GM18907 (cell line): ENCODE data around the gene LRRC28.

Source experiments
- ATAC-seq: cut with Tn5 transposase; IDR thresholded peaks from one replicate; pipeline ENCODE4 v1.9.1; 2021; ENCODE audit warnings: mild to moderate bottlenecking, moderate library complexity; ENCODE audit not compliant: unreplicated experiment

Gene LRRC28

GRCh38 chr15:99296386-99296785 is 45.1 kb downstream of the LRRC28 start:
- ATAC-seq, result no peak

DNA sequence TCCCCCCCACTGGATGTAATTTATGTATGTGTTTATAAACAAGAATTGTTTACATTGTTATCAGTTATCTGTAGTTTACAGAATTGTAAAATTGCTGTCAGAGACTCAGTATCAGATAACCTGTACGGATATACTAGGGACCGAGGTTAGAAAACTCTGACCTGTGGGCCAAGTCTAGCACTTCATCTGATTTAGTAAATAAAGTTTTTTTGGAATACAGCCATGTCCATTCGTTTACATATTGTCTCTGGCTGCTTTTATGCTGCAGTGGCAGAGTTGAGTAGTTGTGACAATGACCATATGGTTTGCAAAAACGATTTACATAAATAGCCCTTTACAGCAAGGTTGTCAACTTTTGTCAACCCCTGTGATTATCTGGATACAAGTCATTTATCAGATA is 52.6 kb downstream of the LRRC28 start:
- no peak for ATAC-seq

- ATAC-seq, result no peak
Observed at GRCh38 chr15:99305761-99306505, 54.7 kb downstream of the LRRC28 start.

- no peak for ATAC-seq
Observed at GRCh38 chr15:99306694-99307338, 55.5 kb downstream of the LRRC28 start.

DNA sequence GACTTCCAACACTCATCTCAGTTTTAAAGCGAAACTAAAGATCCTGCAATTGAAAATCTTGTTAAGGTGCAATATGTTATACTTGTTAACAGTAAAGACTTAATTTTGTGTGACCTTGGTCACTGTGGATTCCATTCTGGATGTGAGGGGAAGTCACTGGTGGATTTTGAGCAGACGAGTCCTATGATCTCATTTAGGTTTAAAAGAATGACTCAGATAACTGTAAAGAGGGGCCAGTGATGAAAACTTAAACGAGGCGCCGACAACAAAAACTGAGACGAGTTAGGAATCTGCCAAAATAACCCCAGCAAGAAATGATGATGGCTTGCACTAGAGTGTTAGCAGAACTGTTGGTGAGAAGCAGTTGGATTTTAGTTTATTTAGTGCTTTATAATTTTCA is 56.5 kb downstream of the LRRC28 start:
- ATAC-seq, result no peak

- no peak for ATAC-seq
Observed at GRCh38 chr15:99310745-99311144, 59.5 kb downstream of the LRRC28 start.

GRCh38 chr15:99312228-99312627 is 60.9 kb downstream of the LRRC28 start:
- ATAC-seq, result no peak

DNA sequence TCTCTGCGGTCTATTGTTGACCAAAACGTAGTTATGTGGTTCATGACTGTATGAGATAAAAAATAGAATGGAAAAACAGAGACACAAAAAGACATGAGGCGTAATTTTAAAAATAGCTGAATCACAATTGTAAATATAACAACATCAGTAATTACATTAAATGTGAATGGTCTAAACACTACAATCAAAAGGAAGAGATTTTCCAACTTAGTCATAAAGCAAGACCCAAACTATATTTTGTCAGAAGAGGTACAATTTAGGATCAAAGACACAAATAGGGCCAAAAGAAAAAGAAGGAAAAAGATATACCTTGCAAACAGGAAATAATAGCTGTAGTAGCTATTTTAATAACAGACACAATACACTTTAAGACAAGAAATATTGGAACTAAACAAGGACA is 61.5 kb downstream of the LRRC28 start:
- ATAC-seq, result no peak

- no peak for ATAC-seq
Observed at GRCh38 chr15:99315636-99316035, 64.4 kb downstream of the LRRC28 start.

DNA sequence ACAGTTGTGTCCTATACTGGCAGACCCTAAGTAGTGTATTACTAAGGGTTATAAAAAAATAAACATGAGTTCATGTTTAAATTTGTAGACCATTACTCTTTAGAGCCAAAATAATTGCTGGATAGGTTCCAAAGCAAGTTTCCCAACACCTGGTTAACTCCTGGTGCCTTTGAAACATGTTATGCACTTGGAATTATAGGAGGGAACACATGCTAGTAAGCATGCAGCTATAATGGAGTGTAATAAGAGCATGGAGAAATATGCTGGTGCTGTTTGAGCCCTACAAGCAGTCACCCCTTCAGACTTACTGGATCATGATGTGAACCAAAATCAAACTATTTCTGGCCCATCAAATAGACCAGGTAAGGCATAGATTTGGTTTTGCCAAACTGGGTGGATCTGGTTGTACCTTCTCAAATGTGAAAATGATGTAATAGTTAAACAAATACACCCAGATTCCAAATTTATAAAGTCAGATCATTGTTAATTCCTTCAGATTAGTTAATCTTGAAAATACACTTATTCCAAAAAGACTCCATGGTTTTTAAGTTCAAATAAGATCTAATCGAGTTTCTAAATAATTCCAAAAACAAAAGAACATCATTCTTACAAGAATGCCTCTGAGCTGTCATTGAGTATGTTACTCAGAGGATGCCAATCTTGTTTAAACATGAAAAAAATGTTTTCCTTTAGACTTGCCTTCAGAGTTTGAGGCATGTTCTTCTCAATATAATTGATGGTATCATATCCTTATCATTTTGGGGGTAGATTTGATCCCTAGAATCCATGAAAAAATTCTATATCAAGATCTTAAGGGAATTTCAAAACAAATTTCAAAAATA is 69.3 kb downstream of the LRRC28 start:
- ATAC-seq, result no peak

GRCh38 chr15:99321468-99321867 is 70.2 kb downstream of the LRRC28 start:
- ATAC-seq, result no peak

- ATAC-seq, result no peak
Observed at GRCh38 chr15:99322643-99323405, 71.5 kb downstream of the LRRC28 start.

- peak; percentile 81 for ATAC-seq
Observed at GRCh38 chr15:99324082-99324620, 72.9 kb downstream of the LRRC28 start.

DNA sequence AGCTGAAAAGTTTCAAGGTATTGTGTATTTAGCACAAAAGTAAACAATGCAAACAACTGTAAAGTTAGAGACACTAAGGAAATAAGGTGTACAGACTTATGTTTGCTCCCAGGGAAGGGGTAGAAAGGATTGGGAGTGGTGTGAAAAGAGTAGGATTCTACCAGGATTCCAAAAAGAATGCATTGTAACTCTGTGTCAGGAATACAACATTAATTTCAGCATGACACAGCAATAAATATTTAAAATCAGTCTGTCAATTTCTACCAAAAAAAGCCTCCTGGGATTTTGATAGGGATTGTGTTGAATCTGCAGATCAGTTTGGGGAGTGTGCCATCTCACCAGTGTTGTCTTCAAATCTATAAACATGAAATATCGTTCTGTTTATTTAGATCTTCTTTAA is 73.4 kb downstream of the LRRC28 start:
- no peak for ATAC-seq

- peak; percentile 64 for ATAC-seq
Observed at GRCh38 chr15:99326235-99326634, 75.0 kb downstream of the LRRC28 start.

- ATAC-seq, result no peak
Observed at GRCh38 chr15:99328106-99329072, 77.1 kb downstream of the LRRC28 start.

DNA sequence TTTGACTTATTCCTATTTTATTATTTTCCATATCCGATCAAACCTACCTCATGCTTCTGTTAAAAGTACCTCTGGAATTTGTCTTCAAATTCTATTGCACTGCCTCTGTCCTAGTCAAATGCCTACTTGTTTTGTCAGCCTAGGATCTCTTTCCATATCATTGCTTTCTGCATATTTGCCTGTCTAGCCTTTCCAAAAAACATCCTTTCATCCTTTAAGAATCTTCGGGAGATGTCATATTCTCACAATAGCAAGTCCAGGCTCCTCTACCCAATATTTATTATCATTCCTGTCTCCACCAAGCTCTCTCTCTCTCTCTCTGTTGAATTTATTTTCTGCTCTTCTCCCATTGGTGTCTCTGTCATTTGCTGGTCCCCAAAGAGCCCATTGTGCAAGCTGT is 80.1 kb downstream of the LRRC28 start:
- ATAC-seq, result no peak

DNA sequence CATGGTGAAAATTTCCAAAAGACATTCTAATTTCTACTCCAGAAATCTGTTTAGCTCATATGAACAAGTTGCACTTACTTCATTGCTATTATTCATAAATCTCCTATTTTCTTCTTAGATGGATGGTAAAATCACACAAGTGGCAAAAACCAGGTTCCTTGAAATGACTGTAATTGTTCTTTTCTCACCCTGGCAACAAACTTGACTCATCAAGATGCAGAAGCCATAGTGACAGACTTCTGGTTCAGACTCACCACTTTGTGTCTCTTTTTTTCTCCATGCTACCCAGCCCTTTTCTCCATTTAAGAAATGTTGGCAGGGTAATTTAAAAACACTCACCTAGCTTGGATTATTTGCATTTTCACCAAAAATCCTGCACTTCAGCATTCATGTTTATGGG is 82.1 kb downstream of the LRRC28 start:
- no peak for ATAC-seq

- no peak for ATAC-seq
Observed at GRCh38 chr15:99333981-99334380, 82.7 kb downstream of the LRRC28 start.

- no peak for ATAC-seq
Observed at GRCh38 chr15:99335508-99335907, 84.2 kb downstream of the LRRC28 start.
